ENCODE measurements around the gene GPC4.

Gene GPC4

GRCh38 chrX:133415276-133416105, at the start of gene GPC4:
GPC4 (minus strand) TSS chrX:133415489; CDS start chrX:133414965, 524 bp downstream.
- H3K27me3 ChIP-seq (ENCODE audit: low read depth, low read length), result no peaks in the 10 kb centered on the region
- peak within 1 kb of the TSS; percentile 66 to 76 for H3K4me3 ChIP-seq (ENCODE audit: low read depth in 1 of 2, low read length in 2 of 2)
- no peaks in the 10 kb centered on the region for H3K9me3 ChIP-seq (ENCODE audit: control insufficient read depth in 1 of 2, low read length in 2 of 2)
- no peak within 1 kb of the TSS for H3K27ac ChIP-seq (ENCODE audit: low read length)
- no peaks in the 10 kb centered on the region for H3K36me3 ChIP-seq (ENCODE audit: control insufficient read depth in 1 of 2, insufficient read depth in 2 of 2, low read length in 2 of 2)
- H3K4me1 ChIP-seq (ENCODE audit: control insufficient read depth in 1 of 2, insufficient read depth in 2 of 2, low read length in 2 of 2), result peaks cover 0 to 8% of the 10 kb centered on the region in 2 donors

GRCh38 chrX:133461231-133461630, 45.9 kb upstream of the GPC4 start:
- H3K27me3 ChIP-seq (ENCODE audit: low read depth, low read length), result no peaks in the 10 kb centered on the region

GRCh38 chrX:133454924-133455323, 39.6 kb upstream of the GPC4 start:
- Histone ChIP-seq H3K27ac (ENCODE audit: low read length) (no peak overlapping the region), H3K4me3 (ENCODE audit: low read depth in 1 of 2, low read length in 2 of 2) (no peak overlapping the region), H3K36me3 (ENCODE audit: control insufficient read depth in 1 of 2, insufficient read depth in 2 of 2, low read length in 2 of 2) (no peaks in the 10 kb centered on the region), H3K9me3 (ENCODE audit: control insufficient read depth in 1 of 2, low read length in 2 of 2) (no peaks in the 10 kb centered on the region), H3K27me3 (ENCODE audit: low read depth, low read length) (no peaks in the 10 kb centered on the region), H3K4me1 (ENCODE audit: control insufficient read depth in 1 of 2, insufficient read depth in 2 of 2, low read length in 2 of 2) (no peaks in the 10 kb centered on the region)

More at GRCh38 chrX:133461231-133461630, 45.9 kb upstream of the GPC4 start:
- Histone ChIP-seq H3K9me3 (ENCODE audit: control insufficient read depth in 1 of 2, low read length in 2 of 2) (no peaks in the 10 kb centered on the region), H3K36me3 (ENCODE audit: control insufficient read depth in 1 of 2, insufficient read depth in 2 of 2, low read length in 2 of 2) (no peaks in the 10 kb centered on the region), H3K27ac (ENCODE audit: low read length) (no peak overlapping the region), H3K4me1 (ENCODE audit: control insufficient read depth in 1 of 2, insufficient read depth in 2 of 2, low read length in 2 of 2) (no peaks in the 10 kb centered on the region), H3K4me3 (ENCODE audit: low read depth in 1 of 2, low read length in 2 of 2) (no peak overlapping the region)

- H3K4me3 ChIP-seq (ENCODE audit: low read depth in 1 of 2, low read length in 2 of 2), result no peak overlapping the region
- H3K27ac ChIP-seq (ENCODE audit: low read length), result no peak overlapping the region
- no peaks in the 10 kb centered on the region for H3K27me3 ChIP-seq (ENCODE audit: low read depth, low read length)
- no peaks in the 10 kb centered on the region for H3K9me3 ChIP-seq (ENCODE audit: control insufficient read depth in 1 of 2, low read length in 2 of 2)
- H3K4me1 ChIP-seq (ENCODE audit: control insufficient read depth in 1 of 2, insufficient read depth in 2 of 2, low read length in 2 of 2), result no peaks in the 10 kb centered on the region
- H3K36me3 ChIP-seq (ENCODE audit: control insufficient read depth in 1 of 2, insufficient read depth in 2 of 2, low read length in 2 of 2), result no peaks in the 10 kb centered on the region
Measured at GRCh38 chrX:133454491-133454914, 39.2 kb upstream of the GPC4 start.

GRCh38 chrX:133448512-133449076, 33.3 kb upstream of the GPC4 start:
- H3K36me3 ChIP-seq (ENCODE audit: control insufficient read depth in 1 of 2, insufficient read depth in 2 of 2, low read length in 2 of 2), result no peaks in the 10 kb centered on the region
- H3K4me3 ChIP-seq (ENCODE audit: low read depth in 1 of 2, low read length in 2 of 2), result no peak overlapping the region
- no peaks in the 10 kb centered on the region for H3K27me3 ChIP-seq (ENCODE audit: low read depth, low read length)
- H3K9me3 ChIP-seq (ENCODE audit: control insufficient read depth in 1 of 2, low read length in 2 of 2), result no peaks in the 10 kb centered on the region
- no peaks in the 10 kb centered on the region for H3K4me1 ChIP-seq (ENCODE audit: control insufficient read depth in 1 of 2, insufficient read depth in 2 of 2, low read length in 2 of 2)
- no peak overlapping the region for H3K27ac ChIP-seq (ENCODE audit: low read length)

- peak overlapping the region; percentile 53 to 56 for H3K4me3 ChIP-seq (ENCODE audit: low read depth in 1 of 2, low read length in 2 of 2)
- H3K4me1 ChIP-seq (ENCODE audit: control insufficient read depth in 1 of 2, insufficient read depth in 2 of 2, low read length in 2 of 2), result no peaks in the 10 kb centered on the region
- no peaks in the 10 kb centered on the region for H3K27me3 ChIP-seq (ENCODE audit: low read depth, low read length)
- H3K9me3 ChIP-seq (ENCODE audit: control insufficient read depth in 1 of 2, low read length in 2 of 2), result no peaks in the 10 kb centered on the region
- H3K27ac ChIP-seq (ENCODE audit: low read length), result no peak overlapping the region
- no peaks in the 10 kb centered on the region for H3K36me3 ChIP-seq (ENCODE audit: control insufficient read depth in 1 of 2, insufficient read depth in 2 of 2, low read length in 2 of 2)
Measured at GRCh38 chrX:133444952-133445831, 29.9 kb upstream of the GPC4 start.

- Histone ChIP-seq H3K36me3 (ENCODE audit: control insufficient read depth in 1 of 2, insufficient read depth in 2 of 2, low read length in 2 of 2) (no peaks in the 10 kb centered on the region), H3K27me3 (ENCODE audit: low read depth, low read length) (no peaks in the 10 kb centered on the region), H3K4me1 (ENCODE audit: control insufficient read depth in 1 of 2, insufficient read depth in 2 of 2, low read length in 2 of 2) (no peaks in the 10 kb centered on the region), H3K27ac (ENCODE audit: low read length) (no peak overlapping the region), H3K9me3 (ENCODE audit: control insufficient read depth in 1 of 2, low read length in 2 of 2) (no peaks in the 10 kb centered on the region), H3K4me3 (ENCODE audit: low read depth in 1 of 2, low read length in 2 of 2) (no peak overlapping the region)
Measured at GRCh38 chrX:133444196-133444595, 28.9 kb upstream of the GPC4 start.

GRCh38 chrX:133440797-133441163, 25.5 kb upstream of the GPC4 start:
- H3K36me3 ChIP-seq (ENCODE audit: control insufficient read depth in 1 of 2, insufficient read depth in 2 of 2, low read length in 2 of 2), result no peaks in the 10 kb centered on the region
- H3K27me3 ChIP-seq (ENCODE audit: low read depth, low read length), result no peaks in the 10 kb centered on the region
- no peaks in the 10 kb centered on the region for H3K9me3 ChIP-seq (ENCODE audit: control insufficient read depth in 1 of 2, low read length in 2 of 2)
- no peak overlapping the region for H3K4me3 ChIP-seq (ENCODE audit: low read depth in 1 of 2, low read length in 2 of 2)
- no peak overlapping the region for H3K27ac ChIP-seq (ENCODE audit: low read length)
- H3K4me1 ChIP-seq (ENCODE audit: control insufficient read depth in 1 of 2, insufficient read depth in 2 of 2, low read length in 2 of 2), result no peaks in the 10 kb centered on the region

GRCh38 chrX:133440081-133440796, 24.9 kb upstream of the GPC4 start:
- no peak overlapping the region for H3K4me3 ChIP-seq (ENCODE audit: low read depth in 1 of 2, low read length in 2 of 2)
- no peaks in the 10 kb centered on the region for H3K9me3 ChIP-seq (ENCODE audit: control insufficient read depth in 1 of 2, low read length in 2 of 2)
- H3K36me3 ChIP-seq (ENCODE audit: control insufficient read depth in 1 of 2, insufficient read depth in 2 of 2, low read length in 2 of 2), result no peaks in the 10 kb centered on the region

GRCh38 chrX:133437766-133438165, 22.5 kb upstream of the GPC4 start:
- Histone ChIP-seq H3K27me3 (ENCODE audit: low read depth, low read length) (no peaks in the 10 kb centered on the region), H3K9me3 (ENCODE audit: control insufficient read depth in 1 of 2, low read length in 2 of 2) (no peaks in the 10 kb centered on the region), H3K27ac (ENCODE audit: low read length) (no peak overlapping the region), H3K4me3 (ENCODE audit: low read depth in 1 of 2, low read length in 2 of 2) (no peak overlapping the region), H3K4me1 (ENCODE audit: control insufficient read depth in 1 of 2, insufficient read depth in 2 of 2, low read length in 2 of 2) (no peaks in the 10 kb centered on the region), H3K36me3 (ENCODE audit: control insufficient read depth in 1 of 2, insufficient read depth in 2 of 2, low read length in 2 of 2) (no peaks in the 10 kb centered on the region)

More at GRCh38 chrX:133440081-133440796, 24.9 kb upstream of the GPC4 start:
- H3K4me1 ChIP-seq (ENCODE audit: control insufficient read depth in 1 of 2, insufficient read depth in 2 of 2, low read length in 2 of 2), result no peaks in the 10 kb centered on the region
- H3K27ac ChIP-seq (ENCODE audit: low read length), result no peak overlapping the region
- H3K27me3 ChIP-seq (ENCODE audit: low read depth, low read length), result no peaks in the 10 kb centered on the region

- no peak overlapping the region for H3K27ac ChIP-seq (ENCODE audit: low read length)
Measured at GRCh38 chrX:133437356-133437755, 22.1 kb upstream of the GPC4 start.

More at GRCh38 chrX:133437356-133437755, 22.1 kb upstream of the GPC4 start:
- H3K36me3 ChIP-seq (ENCODE audit: control insufficient read depth in 1 of 2, insufficient read depth in 2 of 2, low read length in 2 of 2), result no peaks in the 10 kb centered on the region
- H3K27me3 ChIP-seq (ENCODE audit: low read depth, low read length), result no peaks in the 10 kb centered on the region
- no peaks in the 10 kb centered on the region for H3K9me3 ChIP-seq (ENCODE audit: control insufficient read depth in 1 of 2, low read length in 2 of 2)
- no peak overlapping the region for H3K4me3 ChIP-seq (ENCODE audit: low read depth in 1 of 2, low read length in 2 of 2)
- no peaks in the 10 kb centered on the region for H3K4me1 ChIP-seq (ENCODE audit: control insufficient read depth in 1 of 2, insufficient read depth in 2 of 2, low read length in 2 of 2)
